Stimulated activated CD4-positive, alpha-beta T cell treated with anti-CD3 and anti-CD28 coated beads, Interleukin-2, amount 100 ng/mL, for 48 hours (primary cell): ENCODE results near the gene HSDL2.
"Not testable (repeated sequence)": the region's sequence is repeated elsewhere in the genome, so short reads cannot be mapped to it uniquely, and the experiment has no call there.

Source experiments
- DNase-seq, 2 donors: peaks; one replicate each; pipeline ENCODE4 v3.0.0-alpha.2; 2020

The HSDL2 gene

DNA sequence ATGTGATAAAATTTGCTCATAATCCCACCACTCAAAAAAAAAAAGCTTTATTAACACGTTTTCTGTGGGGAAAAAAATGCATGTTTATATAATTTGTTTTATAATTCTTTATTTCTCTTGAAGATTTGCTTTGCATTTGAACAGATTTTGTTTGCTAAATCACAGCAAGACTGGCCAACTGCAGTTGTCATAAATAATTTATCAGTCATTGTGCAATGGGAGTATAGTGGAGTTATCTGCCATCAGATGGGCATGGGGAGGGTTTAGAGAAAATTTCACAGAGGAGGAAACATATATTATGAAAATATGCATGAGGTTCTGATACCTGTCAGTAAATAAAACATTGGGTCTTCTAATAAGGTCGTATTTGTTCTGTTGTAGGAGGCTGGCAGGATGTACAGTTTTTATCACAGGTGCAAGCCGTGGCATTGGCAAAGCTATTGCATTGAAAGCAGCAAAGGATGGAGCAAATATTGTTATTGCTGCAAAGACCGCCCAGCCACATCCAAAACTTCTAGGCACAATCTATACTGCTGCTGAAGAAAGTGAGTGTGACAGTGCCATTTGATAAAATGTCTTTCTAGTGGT lies 23.8 kb downstream of the HSDL2 start:
- no peak for DNase-seq

DNA sequence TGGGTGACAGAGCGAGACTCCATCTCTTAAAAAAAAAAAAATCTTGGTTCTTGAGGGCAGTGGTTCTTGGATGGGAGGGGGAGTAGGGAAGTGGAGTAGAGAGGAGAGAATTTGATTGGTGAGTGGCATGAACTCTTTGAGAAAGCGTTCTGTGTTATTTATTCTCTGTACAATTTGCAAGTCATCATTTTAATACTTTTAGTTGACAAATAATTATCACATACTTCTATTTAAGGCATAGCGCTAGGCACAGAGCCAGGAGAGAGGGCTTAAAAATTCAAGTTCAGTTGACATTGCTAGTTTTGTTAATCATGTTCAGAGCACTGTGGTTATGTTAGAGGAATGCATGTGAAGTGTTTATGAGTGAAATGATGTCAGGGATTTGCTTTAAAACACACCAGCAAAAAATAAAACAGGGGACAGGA lies 24.6 kb downstream of the HSDL2 start:
- DNase-seq: no peak

DNA sequence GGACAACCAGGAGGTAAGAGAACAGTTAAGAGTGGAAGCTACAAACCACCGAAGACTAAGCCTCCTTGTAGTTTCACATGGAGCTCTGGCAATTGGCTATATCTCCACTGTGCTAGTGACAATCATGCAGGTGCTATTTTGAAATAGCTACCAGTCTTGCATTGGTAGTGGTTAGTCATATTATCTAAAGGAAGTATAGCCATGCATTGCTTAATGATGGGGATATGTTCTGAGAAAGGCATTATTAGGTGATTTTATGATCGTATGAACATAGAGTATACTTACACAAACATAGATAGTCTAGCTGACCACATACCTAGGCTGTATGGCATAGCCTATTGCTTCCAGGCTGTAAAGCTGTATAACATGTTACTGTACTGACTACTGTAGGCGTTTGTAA lies 28.4 kb downstream of the HSDL2 start:
- no peak for DNase-seq

DNA sequence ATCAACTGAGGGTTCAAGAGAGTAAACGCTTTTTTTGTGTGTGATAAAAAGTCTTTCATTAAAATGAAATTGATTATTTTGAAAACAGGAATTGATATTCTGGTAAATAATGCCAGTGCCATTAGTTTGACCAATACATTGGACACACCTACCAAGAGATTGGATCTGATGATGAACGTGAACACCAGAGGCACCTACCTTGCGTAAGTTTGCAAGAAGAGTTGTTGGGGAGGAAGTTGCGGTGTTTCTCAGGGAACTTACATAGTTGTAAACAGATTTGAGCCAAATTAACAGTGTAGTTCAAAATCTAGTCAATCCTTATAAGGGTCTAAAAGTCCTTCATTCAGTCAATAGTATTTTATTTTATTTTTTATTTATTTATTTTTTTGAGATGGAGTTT lies 28.9 kb downstream of the HSDL2 start:
- DNase-seq: no peak

DNA sequence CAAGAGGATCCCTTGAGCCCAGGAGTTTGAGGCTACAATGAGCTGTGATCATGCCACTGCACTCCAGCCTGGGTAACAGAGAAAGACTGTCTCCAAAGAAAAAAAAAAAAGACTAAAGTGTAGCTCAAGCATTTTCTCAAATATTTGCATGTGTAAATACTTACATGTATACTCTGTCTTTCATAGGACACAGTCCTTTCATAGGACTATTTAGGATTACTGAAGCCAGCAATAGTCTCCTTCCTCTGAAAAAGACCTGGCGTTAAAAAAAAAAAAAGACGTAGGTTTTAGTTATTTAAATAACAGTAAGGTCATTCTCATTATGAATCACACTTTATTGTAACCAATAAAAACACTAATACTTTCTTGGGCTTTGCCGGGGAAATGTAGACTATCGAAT lies 29.9 kb downstream of the HSDL2 start:
- DNase-seq: no peak

DNA sequence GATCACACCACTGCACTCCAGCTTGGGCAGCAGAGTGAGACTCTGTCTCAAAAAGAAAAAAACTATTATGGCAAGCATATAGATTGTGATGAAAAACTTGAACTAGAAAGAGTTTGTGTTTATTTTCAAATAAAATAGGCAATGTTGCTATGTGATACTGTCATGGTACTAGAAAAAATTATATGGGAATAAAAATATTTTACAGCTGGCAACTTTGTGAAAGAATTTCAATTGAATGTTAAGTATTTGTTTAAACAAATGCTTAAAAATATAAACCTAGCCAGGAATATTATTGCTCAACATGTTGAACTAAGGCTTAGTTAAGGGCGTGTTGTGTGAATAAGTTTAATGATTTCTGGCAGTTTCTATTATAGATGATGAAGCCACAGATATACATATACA lies 31.7 kb downstream of the HSDL2 start:
- no peak for DNase-seq

DNA sequence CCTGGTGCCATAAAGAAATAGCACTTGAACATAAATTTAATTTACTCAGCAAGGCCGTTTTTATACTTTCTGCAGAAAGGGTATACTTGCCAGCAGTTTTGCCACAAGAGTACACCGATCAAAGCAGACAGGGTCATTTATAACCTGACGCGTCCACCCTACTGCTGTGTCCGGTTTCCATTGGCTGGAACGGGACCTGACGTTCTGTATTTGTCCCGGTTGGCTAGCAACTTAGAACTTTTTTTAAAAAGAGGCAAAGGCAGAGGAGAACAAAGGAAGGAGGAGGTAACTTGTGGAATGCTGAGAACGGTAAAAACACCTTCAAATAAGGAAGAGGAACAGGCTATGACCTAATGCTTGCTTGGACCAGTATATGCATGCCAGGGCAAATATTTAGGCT lies 33.8 kb downstream of the HSDL2 start:
- DNase-seq: not testable (repeated sequence)

DNA sequence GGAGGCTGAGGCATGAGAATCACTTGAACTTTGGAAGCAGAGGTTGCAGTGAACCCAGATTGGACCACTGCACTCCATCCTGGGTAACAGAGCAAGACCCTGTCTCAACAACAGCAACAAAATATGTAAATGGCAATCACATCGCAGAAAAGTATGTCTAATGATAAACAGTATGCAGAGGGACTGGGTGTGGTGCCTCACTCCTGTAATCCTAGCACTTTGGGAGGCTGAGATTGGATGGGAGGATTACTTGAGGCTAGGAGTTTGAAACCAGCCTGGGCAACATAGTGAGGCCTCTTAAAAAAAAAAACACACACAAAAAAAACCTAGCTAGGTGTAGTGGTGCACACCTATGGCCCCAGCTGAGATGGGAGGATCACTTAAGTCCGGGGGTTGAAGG lies 40.3 kb downstream of the HSDL2 start:
- DNase-seq: no peak

DNA sequence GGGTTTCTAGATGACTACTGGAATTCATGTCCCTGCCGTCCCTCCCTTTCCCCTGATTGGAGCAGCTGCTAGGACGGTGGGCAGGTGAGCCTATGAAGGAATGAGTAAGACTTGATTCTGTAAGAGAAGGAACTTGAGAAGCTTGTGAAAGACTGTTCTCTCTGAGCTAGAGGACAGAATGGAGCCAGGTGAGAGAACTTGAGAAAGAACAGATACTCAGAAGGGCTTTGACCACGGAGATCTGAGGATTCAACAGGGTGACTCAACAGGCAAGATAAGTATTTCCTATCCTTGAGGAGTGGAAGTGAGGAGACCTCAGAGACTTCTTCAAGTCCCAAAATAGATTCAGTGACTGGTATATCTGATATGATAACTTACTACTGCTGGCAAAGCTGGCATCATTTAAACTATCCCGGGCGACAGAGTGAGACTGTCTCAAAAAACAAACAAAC lies 41.9 kb downstream of the HSDL2 start:
- DNase-seq: no peak

DNA sequence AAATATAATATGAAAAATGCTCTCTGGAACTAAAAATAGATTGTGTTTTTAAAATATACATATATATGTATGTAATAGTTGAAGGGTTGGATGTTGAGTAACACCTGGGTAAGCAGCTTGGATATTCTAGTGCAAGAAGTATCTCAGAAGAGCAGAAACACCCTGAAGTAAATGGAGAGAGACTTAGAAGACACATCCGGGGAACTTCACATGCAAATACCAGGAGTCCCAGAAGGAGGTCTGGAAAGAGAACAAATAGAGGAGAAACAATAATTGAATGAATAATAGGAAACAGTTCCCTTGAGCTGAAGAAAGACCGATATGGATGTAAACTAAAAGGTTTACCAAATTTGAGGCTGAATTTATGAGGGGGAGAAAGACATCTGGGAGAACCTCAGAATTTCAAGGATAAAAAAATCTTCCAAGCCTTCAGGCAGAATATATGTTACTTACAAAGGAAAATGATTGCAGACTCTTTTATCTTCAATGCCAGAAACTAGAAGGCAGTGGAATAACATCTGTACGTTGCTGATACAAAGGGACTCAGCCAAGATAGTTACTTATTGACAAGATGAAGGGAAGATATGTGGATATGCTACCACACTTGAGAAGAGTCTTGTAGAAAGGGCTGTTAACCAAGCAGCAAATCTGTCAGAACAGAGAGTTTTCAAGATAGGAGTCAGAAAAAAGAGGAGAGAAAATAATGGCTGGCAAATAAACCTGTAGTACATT lies 42.7 kb downstream of the HSDL2 start:
- no peak for DNase-seq

DNA sequence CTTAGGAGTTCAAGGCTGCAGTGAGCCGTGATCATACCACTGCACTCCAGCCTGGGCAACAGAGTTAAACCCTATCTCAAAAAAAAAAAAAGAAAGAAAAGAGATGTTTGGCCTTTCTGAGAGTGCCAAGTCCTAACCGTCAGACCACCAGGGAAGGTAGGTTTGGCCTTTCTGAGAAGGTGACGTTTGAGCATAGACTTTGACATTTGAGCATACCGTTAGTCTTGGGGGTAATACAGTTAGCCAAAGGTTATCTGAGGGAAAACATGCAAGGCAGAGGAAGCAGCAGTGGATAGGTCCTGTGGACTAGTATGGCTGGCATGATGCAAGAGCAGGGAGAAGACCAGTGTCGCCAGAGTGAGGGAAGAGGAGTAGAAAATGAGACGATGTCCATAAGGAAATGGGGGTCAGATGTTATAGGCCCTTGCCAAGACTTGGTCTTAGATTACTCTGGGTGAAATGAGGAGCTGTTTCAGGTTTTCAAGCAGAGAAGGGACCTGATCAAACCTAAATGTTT lies 50.2 kb downstream of the HSDL2 start:
- no peak for DNase-seq

DNA sequence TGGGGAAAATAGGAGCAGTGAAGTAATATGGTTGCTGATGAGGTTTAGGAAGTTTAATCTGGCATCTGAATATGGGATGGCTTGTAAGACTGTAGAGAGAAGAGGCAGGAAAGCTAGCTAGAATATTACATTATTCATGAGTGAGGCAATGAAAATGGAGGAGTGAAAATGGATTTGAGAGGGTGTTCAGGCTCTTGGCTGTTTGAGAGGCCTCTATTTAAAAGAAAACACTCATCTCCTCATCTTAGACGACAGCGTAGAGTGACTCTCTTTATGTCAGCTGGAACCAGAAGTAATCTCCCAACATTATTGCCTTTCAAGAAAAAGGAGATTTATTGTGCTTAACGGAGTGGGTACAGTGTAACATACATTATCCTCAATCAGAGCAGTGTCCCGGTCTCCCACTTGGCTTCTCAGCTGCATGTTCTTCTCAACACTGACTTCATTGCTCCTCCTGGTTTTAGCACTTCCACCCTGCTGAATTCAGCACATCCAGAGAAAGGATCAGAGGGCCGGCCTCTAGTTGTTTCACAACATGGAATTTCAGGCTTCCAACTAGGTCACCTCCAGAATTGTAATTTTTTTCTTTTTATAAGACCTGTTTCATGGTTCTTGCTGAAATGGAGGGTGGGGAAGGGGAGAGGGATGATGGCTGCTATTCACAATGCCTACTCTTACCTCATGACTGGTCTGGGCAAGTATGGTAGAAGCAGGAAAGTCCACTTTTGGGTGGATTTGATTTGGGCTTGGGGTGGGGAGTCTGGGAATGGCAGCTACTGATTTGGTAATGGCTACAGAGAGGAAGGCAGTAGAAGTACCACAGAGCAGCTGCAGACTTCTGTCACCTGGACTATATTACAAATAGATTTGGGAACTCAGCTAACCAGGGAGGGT lies 53.8 kb downstream of the HSDL2 start:
- DNase-seq: no peak

DNA sequence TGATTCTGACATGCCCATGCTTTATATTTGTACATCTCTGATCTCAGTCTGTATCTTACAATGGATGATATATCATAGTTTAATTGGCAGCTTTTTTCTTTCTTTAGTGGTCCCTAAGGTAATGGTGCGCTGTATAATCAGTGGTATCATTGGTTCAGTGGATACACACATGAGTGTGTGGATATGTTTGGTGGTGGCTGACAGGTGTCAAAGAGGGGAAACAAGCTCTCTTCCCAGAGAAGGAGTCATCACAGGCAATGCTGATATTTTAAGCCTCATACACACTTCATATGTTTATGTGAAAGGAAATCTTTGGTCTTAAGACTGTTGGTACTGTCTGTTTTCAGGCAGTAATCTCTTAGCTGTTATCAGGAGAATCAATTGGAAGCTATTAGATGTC lies 54.6 kb downstream of the HSDL2 start:
- no peak for DNase-seq

DNA sequence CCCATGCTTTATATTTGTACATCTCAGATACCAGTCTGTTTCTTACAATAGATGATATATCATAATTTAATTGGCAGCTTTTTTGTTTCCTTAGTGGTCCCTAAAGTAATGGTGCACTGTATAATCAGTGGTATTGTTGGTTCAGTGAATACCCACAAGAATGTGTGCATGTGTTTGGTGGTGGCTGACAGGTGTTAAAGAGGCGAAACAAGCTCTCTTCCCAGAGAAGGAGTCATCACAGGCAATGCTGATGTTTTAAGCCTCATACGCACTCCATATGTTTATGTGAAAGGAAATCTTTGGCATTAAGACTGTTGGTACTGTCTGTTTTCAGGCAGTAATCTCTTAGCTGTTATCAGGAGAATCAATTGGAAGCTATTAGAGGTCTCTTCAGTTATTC lies 57.5 kb downstream of the HSDL2 start:
- no peak for DNase-seq

DNA sequence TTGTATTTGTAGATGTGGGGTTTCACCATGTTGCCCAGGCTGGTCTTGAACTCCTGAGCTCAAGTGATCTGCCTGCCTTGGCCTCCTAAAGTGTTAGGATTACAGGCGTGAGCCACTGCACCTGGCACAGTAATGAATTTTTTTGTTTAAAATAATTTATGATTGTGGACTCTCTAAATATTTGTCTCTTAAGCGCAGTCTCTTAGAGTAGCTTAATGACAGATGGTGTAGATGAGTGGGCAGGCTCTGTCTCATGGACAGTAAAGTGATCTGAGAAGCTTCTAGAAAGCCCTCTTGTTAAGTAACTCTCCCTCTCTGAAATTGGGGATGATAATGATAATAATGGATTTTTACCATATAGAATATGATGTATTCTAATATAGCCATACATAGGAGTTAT lies 59.3 kb downstream of the HSDL2 start:
- DNase-seq: no peak

DNA sequence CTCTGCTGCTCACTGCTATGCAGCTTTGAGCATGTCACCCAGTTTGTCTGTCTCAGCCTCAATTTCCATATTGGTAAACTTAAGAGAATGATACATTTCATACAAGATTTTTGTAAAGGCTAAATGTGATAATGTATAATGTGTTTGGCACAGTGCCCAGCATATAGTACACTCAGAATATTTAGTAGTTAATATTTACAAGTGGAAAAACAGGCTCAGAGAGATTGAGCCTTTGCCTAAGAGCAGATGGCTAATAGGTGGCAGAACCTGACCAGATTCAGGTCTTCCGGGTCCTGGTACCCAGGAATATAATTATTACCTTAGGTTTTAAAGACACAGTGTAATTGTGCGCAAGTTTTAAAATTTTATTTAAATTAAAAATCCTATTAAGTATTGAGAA lies 59.9 kb downstream of the HSDL2 start:
- no peak for DNase-seq

DNA sequence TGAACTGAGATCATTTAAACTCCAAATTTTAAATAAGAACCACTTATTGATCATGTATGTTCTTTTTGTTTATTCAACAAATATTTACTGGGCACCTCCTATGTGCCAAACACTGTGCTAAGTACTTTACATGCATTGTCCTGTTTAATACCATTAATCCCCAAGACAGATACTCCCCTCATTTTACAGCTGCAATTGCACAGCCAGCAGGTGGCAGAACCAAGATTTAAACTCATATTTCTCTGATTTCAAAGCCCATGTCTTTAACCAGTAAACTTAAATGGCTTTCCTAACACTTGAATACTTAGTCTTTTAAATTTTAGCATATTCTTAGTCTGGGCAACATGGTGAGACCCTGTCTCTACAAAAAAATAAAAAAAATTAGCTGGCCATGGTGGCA lies 63.3 kb downstream of the HSDL2 start:
- DNase-seq: peak in 1 of 2 donors; percentile 6

DNA sequence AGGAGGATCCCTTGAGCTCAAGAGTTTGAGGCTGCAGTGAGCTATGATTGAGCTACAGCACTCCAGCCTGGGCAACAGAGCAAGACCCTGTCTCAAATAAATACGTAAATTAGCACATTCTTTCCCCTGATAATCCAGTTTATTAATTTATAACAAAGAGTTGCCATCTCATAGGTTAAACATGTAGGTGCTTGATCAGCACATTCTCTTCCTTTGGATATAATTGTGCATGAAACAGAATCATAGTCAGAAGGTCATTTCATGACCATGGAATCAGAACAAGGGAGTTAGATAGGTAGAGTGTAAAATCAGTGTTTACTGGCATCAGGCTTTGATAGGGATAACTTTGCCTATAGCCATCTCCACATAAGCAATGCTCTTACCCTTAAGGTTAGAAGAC lies 63.7 kb downstream of the HSDL2 start:
- DNase-seq: no peak

DNA sequence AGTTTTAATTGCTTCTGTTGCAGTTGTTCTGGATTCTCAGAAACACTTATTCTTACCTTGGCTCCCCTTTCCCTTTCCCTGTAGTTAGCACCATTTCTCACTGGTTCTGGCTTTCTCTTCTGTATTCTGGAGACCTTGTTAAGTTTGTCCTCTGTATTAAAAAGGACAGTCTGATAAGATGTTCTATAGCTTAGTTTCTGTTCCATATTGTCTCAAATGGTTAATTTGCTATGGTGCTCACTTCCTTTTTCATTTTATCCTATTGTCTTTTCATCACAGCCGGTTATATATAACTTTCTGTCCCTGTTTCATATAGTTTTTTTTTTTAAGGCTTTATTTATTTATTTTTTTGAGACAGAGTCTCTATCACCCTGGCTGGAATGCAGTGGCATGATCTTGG lies 65.3 kb downstream of the HSDL2 start:
- DNase-seq: no peak

DNA sequence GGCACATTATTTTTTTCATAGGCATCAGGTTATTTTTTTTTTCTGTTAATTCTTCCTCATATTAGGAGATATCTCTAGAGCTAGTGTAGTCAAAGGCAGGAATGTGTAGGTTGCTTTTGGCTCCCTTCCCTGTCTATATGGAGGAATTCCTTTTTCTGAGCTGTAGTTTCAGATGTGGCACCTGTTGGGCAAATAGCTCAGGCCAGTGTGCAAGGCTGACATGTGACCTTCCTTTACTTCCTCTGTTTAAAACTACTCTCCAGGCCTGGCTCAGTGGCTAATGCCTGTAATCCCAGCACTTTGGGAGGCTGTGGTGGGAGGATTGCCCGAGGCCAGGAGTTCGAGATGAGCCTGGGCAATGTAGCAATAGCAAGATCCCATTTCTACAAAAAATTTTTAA lies 66.2 kb downstream of the HSDL2 start:
- DNase-seq: no peak

DNA sequence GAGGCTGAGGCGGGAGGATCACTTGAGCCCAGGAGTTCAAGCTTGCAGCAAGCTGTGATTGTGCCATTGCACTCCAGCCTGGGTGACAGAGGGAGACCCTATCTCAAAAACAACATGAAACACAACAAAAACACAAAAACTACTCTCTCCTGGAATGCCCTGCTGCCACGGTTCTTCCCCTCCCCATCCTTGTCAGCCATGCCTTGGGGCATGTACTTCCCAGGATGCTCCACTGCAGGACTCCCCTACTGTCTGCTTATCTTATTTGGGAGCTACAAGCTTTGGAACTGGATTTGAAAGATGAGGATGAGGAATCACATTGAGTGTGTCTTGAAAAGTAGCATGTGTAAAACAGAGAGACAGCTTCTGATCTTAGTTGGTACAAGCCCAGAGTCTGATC lies 66.6 kb downstream of the HSDL2 start:
- no peak for DNase-seq

DNA sequence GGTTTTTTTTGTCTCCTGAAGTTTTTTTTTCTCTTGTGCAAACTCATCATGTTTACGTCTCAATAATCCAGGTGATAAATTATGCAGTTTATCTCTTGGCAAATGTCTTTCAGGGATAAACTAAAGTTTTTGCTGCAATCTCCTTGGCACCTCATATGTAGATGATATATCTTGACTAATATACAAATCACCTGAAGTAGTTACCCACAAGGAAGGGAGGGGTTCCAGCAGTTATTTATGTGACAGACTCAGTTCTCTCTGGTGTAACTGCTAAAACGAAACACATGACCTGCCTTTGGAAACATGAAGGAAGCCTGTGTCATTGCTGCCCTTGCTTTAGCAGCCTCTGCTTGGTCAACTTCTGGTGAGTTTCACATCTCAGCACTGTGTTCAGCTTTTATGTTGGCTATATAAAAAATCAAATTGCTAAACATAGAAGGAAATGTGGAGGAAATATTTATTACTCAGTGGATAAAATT lies 67.4 kb downstream of the HSDL2 start:
- DNase-seq: no peak

DNA sequence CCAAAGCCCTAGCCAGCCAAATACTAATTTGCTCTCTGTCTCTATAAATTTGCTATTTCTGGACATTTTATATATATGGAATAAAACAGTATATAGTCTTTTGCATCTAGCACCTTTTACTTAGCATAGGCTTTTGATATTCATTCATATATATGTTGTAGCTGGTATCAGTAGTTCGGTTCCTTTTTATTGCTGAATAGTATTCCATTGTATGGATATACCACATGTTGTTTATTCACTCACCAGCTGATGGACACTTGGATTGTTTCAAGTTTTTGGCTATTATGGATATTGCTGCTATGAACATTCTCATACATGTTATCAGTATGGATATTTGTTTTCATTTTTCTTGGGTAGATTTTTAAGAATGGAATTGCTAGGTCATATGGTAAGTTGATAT lies 82.9 kb downstream of the HSDL2 start:
- no peak for DNase-seq

DNA sequence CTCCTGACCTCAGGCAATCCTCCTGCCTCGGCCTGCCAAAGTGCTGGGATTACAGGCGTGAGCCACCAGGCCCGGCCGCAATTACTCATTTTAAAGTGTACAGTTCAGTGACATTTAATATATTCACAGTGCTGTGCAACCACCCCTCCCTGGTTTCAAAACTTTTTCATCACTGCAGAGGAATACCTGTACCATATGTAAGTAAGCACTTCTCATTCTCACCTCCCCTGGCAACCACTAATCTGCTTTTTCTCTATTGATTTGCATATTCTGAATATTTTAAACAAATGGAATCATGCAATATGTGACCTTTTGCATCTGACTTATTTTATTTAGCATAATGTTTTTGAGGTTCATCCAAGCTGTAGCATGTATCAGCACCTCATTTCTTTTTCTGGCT lies 85.4 kb downstream of the HSDL2 start:
- no peak for DNase-seq
